Measurements from ENCODE around the gene C3.
"Not testable (repeated sequence)": the region's sequence is repeated elsewhere in the genome, so short reads cannot be mapped to it uniquely, and the experiment has no call there.

The C3 gene

DNA sequence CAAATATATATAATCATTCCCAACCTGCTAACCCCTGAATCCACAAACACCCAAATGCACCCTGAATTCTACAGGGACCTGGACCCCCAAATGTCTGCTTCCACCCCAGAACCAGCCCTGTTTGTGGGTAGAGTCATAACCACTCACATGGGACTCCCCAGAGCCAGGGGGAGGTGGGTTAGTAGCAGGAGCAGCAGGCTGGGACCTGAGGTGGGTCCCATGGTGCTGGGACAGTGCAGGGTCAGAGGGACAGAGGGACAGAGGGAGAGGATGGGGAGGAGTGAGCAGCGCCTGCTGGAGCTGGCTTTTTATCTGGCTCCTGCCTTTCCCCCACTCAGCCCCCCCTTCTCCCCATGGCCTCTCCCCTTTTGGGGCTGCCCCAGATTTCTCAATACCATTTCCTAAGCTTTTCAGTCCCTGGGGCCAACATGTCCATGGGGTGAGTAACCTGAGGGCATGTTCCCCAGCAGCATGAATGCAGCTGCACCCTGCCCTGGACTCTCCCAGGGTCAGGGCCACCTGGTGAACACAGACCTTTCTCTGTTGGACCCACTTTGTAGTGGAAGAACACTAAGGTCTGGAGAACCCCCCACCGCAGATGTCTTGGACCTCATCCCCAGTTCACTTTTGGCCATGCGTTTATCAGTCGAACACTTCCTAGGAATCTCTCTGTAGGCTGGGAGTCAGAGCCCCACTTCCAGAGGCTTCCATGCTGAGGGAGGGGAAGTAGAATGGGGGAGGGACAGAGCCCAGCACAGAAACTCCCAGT lies at the start of gene C3:
Gene C3 (minus strand): TSS at position 282 of the 769 bp plus-strand sequence. CDS start 61 bp downstream, at position 221.
- no peak for DNase-seq

DNA sequence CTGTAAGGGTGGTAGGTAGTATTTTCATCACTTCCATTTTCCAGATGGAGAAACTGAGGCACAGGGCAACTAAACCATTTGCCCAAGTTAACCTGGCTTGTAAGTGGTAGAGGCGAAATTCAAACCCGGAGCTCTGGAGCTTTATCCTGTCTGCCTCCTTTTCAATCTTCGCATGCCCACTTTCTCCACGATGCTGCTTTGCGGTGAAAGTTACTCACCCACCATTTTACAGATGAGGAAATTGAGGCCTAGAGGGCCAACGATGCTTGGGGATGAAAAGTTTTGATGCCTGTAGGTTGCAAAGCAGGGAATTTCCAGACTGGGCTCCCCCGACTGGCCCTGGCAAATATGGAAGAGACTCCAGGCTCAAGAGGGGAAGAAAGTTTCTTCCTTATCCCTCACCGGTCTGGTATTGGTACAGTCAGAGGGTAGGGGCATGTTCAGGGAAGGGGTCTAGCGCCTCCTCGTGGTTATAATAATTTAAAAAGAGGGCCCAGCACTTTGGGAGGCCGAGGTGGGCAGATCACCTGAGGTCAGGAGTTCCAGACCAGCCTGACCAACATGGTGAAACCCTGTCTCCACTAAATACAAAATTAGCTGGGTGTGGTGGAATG lies 48.7 kb upstream of the C3 start:
- DNase-seq, result no peak

DNA sequence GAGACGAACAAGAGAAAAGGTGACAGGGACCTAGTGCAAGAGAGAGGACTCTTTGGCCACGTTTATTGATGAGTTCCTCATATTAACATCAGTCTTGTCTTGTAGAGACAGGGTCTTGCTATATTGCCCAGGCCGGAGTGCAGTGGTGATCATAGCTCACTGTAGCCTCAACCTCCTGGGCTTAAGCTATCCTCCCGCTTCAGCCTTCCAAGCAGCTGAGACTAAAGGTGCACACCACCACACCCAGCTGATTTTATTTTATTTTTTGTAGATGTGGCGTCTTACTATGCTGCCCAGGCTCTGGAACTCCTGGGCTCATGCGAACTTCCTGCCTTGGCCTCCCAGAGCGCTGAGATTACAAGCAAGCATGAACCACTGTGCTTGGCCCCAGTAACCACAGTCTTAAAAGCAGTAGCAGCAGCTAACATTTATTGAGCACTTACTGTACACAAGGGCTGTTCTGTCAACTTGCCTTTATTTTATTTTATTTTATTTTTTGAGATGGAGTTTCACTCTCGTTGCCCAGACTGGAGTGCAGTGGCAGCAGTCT lies 47.9 kb upstream of the C3 start:
- no peak for DNase-seq

DNA sequence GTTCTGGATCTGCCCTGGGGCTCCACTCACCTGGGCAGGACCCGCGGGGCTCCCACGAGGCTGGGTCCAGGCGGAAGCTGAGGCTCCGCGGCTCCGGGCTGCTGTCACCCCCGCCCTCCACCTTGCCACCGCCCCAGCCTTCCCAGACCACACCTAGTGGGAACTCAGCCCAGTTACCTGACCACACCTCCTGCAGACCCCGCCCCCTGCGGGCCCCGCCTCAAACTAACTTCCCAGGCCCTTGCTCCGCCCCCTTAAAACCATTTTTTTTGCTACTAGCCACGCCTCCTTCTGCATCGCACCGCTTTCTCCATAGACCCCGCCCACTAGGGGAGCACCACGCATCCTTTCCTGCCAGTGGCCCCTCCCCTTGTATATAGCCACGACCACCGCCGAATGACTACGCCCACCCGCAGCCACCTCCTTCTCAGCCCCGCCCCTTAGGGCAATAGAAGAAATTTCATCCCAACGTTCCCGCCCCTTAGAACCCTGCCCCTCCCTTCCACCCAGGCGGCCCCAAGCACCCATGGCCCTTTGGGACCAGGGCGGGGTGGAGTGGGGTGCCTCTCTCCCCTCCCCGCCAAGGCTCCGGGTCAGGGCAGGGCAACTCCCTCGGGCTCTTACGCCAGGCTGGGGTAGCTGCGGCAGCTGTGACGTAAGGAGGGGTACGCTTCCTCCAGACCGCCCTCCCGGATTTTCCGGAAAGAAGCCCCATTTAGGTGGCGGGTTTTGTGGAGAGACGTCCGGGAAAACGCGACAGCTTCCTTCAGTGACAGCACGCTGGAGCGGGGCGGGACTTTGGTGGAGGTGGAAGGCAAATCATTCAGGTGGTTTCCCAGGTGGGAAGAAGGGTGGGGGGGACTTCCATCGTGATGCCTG lies 47.1 kb upstream of the C3 start, which contains the start of gene SH2D3A:
Gene SH2D3A (minus strand): TSS at position 79 of the 879 bp plus-strand sequence. CDS start 3,687 bp downstream, outside the sequence.
- DNase-seq, result peak; percentile 90 to 95

DNA sequence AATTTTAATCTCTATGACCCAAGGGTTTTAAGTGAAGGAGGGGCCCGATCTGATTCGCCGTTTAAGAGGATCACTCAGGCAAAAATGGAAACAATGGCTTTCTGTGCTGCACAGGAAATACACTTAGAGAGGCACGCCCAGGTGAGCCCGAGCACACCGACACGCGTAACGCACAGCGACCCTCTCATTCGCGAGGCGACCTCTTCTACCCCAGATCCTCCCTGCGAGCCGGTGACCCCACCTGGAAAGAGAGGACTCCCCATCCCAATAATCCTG lies 46.6 kb upstream of the C3 start:
- no peak for DNase-seq

DNA sequence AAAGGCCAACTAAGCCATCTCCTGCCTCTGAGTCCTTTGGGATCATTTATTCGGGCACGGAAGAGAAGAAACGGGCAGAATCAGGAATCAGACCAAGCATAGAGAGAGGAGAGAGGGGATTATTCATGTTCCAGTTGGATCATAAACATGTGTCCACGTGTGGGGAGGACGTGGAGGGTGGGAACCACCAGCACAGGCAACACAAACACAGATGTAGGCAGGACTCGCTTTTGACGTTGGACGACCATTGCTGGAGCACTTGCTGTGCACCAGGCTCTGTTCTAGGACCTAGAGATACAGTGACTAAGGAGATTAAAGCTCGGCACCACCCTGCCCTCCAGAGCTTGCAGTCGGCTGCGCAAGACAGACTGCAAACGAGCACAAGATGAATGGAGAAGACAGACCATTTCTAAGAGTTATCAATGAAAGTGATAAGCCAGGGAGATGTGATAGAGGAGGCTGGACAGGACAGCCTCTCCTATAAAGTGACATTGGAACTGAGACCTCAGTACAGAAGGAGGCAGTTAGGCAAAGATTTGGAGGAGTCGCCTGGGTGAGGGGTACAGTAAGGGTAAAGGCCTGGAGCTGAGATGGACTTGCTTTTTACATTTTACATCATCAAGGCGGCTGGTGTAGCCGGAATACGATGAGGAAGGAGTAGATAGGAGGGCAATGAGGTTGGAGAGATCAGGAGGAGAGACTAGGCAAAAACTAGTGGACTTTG lies 46.1 kb upstream of the C3 start:
- DNase-seq, result no peak

DNA sequence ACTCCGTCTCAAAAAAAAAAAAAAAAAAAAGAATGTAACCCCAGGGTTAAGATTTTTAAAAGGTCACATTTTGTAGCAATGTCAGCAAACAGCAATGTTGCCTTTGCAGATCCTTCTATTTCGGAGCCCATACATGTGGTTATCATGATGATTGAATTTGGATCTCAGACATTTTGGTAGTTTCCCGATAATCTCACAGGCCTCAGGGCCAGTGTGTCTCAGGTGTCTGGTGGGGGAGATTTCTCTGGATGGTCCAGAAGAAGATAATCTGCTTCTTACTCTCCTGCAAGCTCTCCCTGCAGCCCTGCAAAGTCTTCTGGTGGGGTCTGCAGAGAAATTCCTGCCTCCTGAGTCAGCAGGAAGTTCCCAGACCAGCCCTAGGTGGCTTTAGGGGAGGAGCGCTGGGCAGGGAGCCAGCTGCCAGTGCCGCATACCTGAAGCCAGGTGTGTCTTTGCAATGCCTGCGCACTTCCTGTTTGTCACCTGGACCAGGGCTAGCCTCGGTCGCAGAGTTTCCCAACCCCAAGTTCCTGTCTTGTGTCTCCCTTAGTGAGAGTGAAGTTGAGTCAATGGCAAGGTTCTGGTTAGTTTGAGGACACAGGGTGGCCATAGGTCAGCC lies 45.4 kb upstream of the C3 start:
- no peak for DNase-seq

DNA sequence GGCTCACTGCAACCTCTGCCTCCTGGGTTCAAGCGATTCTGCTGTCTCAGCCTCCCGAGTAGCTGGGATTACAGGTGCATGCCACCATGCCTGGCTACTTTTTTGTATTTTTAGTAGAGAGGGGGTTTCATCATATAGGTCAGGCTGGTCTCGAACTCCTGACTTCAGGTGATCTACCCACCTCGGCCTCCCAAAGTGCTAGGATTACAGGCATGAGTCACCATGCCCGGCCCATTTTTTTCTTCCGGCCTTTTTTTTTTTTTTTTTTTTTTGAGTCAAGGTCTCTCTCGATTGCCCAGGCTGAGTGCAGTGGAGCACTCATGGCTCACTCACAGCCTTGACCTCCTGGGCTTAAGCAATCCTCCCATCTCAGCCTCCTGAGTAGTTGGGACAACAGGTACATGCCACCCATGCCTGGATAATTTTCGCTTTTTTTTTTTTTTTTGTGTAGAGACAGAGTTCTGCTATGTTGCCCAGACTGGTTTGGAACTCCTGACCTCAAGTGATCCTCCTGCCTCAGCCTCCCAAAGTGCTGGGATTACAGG lies 41.9 kb upstream of the C3 start:
- DNase-seq, result not testable (repeated sequence)

DNA sequence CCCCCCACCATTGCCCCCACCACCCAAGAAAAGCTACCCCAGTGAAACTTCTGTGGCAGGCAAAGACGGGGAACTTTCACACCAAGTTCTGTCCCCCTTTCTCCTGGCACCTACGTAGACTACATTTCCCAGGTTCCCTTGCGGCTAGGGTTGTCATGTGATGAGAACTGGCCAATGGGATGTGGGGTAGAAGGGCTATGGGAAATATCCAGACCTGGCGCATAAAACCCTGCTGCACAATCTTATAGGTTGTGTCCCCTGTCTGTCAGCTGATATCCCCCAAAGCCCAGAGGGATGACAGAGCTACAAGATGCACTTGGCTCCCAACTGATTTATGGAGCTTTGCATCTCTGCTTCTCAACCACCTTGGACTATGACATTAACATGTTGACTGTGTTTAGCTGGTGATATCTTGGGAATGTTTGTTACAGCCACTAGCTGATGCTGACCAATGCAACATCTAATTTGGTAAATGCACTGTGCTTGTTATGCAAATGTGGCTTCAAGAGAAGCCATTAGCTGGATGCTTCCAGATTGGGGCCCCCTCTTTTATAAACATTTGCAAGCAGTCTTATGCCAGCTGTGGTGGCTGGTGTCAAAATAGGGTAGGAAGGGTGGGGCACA lies 40.7 kb upstream of the C3 start:
- no peak for DNase-seq

DNA sequence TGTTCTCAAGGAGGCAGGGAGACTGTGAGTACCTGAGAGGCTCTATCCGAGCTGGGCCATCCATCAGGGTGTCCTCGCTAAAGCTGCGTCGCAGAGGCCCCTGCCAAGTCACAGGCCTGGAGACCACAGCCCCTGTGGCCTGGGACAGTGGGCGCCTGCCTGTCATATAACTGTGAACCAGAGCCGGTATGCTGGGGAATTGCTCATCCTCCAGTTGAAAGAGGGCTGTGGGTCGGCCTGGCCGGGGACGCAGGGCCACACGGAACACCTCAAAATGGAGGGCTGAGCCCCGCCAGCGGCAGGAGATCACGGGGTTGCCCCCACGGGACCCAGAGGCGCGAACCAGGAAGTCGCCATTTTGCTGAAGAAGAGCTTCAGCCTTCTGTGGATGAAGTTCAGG lies 40.2 kb upstream of the C3 start:
- no peak for DNase-seq

DNA sequence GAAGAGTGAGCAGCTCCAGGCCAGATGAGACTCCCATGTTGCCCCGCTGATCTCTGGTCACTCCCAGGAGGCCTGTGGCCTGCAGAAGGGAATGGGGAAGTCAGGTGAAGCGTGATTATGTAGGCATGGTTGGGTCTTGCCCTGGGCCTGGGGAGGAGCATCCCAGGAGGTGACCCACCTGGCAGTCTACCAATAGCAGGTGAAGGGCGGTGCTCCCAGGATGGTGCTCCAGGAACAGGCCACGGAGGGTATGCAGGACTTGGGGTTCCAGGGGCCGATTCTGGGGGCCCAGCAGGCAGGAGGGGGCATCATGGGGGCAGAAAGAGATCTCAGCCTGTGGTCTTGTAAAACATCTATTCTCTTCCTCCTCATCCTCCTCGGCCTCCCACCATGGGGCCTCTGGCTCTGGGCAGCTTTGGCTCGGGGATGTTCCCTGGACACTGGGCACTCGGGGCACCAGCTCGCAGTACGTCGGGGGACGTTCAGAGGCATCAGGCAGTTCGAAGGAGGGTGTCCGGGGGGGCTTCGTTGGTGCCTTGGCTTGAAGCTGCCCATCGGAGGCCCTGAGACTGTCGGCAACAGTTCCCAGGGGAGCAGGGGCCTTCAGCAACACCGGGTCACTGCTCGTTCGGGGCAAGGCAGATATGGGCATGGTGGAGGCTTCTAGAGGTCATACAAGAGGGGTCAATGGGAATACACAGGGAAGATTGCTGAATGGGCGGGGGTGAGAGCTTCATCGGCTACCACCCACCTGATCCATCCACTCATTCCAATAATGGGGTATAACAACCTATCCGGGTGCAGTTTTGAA lies 34.4 kb upstream of the C3 start:
- DNase-seq, result no peak

DNA sequence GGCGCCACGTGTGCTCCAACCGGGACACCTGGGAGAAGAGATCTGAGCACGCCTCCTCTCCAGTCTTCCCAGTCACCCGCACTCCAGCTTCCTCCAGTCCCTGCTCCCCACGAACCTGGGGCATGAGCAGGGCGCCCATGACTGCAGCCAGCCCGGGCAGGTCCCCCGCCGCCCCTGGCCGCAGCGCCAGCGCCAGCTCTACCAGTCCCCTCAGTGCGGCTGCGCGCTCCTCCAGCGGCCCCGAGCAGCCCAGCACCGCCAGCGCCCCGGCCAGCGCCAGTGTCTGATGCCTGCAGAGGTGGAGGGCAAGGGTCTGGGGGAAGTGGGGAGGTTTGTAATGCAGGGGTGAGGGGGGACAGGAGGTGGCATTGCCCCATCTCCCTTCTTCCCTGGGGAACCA lies 33.7 kb upstream of the C3 start:
- no peak for DNase-seq

DNA sequence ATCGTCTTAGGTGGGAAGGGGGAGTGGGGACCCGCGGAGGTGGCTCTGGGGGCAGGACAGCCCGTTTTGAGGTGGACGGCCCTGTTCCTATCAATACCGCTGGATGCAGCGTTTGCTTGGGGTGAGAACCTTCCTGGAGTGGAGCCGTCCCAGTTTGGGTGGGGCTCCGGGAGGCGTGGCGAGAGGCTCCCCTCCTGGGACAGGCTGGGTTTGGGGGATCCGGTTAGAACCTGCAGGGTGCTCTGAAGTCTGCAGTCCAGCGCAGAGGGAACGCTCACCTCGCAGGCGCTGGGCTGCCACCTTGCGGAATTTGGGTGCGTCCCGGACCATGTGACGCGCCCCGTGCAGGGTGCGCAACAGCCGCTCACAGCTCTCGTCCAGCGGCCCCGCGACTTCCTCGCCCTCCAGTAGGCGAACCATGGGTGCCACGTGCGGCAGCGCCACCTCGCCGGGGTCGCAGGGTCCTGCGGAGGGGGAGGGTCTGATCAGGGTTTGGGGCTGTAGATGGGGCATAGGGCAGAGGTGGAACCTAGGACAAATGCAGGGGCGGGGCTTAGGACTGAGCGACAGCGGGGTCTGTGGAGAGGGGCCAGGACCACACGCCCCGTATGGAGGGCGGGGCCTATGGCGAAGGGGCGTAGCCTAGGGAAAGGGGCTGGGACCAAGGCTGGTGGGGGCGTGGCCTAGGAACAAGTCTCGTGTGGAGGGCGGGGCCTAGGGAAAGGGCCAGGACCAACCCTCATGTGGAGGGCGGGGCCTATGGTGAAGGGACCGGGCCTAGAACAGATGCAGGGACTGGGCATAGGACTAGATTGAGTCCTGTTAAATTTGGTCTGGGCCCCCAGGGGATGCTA lies 33.0 kb upstream of the C3 start:
- DNase-seq, result peak; percentile 79 to 80

DNA sequence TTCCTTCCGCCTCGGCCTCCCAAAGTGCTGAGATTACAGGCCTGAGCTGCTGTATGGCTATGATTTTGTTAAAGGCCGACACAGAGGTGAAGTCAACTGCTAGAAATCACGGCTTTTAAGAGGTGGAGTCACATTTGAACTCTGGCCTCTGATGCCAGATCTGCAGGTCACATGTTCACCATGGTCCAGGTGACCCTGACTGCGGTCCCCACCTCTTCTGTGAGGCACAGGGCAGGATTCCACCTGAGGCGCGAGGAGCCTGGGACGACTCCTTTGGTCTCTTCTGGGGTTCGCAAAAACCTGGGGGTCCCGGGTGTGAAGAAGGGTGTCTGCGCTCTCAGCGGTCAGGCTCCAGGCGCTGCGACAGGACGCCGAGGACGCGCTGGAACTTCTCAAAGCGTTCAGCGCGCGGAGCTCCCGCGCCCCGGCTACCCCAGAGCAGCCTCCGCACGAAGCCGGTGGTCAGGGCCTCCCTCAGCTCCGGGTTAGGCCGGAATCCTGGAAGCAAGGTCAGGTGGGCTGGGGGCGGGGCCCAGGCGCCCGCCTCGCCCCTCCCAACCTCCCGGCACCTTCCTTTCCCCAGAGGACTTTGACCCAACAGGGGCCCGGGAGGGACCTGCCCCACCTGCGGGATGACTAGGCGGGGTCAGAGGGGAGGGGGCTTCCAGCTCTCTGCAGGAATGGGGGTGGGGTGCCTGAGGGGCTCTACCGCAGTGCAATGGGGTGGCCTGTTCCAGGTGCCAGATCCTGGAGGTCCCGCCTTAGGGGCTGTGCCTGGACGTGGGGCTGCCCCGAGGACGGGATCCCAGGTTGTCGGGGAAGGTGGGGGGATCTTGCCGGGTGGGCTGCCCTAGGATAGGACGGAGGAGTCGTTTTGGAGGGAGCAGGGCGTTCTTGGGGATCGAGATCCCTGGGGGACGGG lies 32.1 kb upstream of the C3 start:
- no peak for DNase-seq

DNA sequence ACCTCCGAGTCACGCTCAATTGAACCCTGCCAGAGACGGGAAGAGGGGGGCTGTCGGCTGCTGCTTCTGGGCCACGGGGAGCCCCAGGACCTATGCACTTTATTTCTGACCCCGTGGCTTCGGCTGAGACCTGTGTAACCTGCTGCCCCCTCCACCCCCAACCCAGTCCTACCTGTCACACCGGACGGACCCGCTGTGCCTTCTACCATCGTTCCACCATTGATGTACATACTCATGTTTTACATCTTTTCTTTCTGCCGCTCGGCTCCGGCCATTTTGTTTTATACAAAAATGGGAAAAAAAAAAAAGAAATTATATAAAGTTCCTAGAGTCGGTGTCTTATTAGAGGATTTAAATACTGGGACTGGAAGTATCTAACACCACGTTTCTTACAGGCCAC lies 30.7 kb upstream of the C3 start:
- no peak for DNase-seq

DNA sequence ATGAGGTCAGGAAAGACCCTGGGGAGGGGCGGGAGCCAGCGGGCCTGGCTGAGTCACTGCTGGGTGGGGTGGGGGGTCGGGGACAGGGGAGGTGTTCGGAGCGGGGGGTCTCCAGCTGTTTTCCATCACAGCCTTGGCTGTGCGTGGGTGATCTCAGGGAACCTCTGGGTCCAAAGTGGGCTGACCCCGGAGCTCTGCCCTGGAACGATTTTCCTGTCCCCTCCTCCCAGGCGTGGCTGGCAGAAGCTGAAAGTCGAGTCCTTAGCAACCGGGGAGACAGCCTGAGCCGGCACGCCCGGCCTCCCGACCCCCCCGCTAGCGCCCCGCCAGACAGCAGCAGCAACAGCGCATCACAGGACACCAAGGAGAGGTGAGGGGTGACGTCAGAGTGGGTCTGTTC lies 29.6 kb upstream of the C3 start:
- DNase-seq, result no peak

DNA sequence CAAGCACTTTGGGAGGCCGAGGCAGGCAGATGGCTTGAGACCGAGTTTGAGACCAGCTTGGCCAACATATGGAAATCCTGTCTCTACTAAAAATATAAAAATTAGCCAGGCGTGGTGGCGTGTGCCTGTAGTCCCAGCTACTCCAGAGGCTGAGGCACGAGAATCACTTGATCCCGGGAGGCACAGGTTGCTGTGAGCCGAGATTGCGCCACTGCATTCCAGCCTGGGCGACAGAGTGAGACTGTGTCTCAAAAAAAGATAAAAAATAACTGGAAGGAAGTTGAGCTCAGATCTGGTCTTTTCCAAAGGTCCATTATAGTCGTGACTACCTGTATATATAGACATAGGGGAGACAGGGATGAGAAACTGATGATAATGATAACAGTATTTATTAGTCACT lies 28.1 kb upstream of the C3 start:
- not testable (repeated sequence) for DNase-seq

DNA sequence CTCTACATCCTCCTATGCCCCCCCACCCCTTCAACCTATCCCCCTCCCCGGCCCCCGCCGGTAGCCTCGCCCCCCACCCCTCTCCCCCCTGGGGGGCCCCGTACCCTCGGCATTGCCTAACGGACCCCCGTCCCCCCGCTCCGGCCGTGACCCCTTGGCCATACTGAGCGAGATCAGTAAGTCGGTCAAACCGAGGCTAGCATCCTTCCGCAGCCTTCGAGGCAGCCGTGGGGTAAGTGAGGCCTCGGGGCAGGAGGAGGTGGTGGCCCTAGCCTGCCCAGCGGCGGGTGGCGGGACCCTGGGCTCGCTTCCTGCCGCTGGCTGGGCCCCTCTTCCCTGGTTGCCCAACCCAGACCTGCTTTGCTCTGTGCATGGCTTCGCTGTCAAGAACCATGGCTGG lies 25.5 kb upstream of the C3 start:
- DNase-seq, result no peak

All from stimulated activated CD4-positive, alpha-beta T cell treated with anti-CD3 and anti-CD28 coated beads, Interleukin-4, amount 100 ng/mL, for 4 hours (primary cell).